CD4-positive, alpha-beta T cell (primary cell): ENCODE measurements around the gene TMOD3. TPM values are rescaled to one million over a fixed set of nuclear protein-coding genes. Genes with fewer than 3 reads are reported as not detected.

ENCODE experiments used
- ATAC-seq: fragments of 200-7000 bp; cut with Tn5 transposase; one replicate; pipeline ENCODE4 v1.10.0; 2022; ENCODE audit warnings: mild to moderate bottlenecking; ENCODE audit not compliant: poor library complexity
- CTCF ChIA-PET: fragments of 350-600 bp; sonication (Branson Sonifier 250); formaldehyde crosslinking; loops from one replicate; lab custom pipeline; 2021; ENCODE audit warnings: antibody characterized with exemption, inconsistent platforms; lab: Charles Lee
- POLR2A ChIA-PET: fragments of 350-600 bp; sonication (Branson Sonifier 250); formaldehyde crosslinking; loops from one replicate; lab custom pipeline; 2021; ENCODE audit warnings: antibody characterized with exemption, inconsistent platforms; lab: Charles Lee
- DNase-seq, 14 experiments: peaks; one replicate each; pipeline ENCODE4 v3.0.0-alpha.2; 2013 to 2020; ENCODE audit warnings: mixed read lengths in 2 of 14
- H3K27ac ChIP-seq, 2 donors: one replicate each; pipeline versions ENCODE4 v1.5.1 to v1.7.0; 2013; ENCODE audit warnings: low read length in 2 of 2, low read depth in 1 of 2, mild to moderate bottlenecking in 1 of 2
- H3K27me3 ChIP-seq, 2 experiments: 1 replicate in 1 of 2; 2 replicates in 1 of 2; pipeline versions ENCODE4 v1.6.1 to v1.7.0; 2013; ENCODE audit warnings: low read length in 2 of 2, control low read depth in 1 of 2, mild to moderate bottlenecking in 1 of 2, moderate library complexity in 1 of 2; ENCODE audit not compliant: insufficient read depth in 2 of 2, control insufficient read depth in 1 of 2
- H3K36me3 ChIP-seq: one replicate; pipeline ENCODE4 v1.6.1; 2013; ENCODE audit warnings: low read length, control low read depth; ENCODE audit not compliant: insufficient read depth
- H3K4me1 ChIP-seq: one replicate; pipeline ENCODE4 v1.6.1; 2013; ENCODE audit warnings: low read length, control low read depth; ENCODE audit not compliant: insufficient read depth
- H3K4me3 ChIP-seq: one replicate; pipeline ENCODE4 v1.5.1; 2013; ENCODE audit warnings: mild to moderate bottlenecking, low read length, moderate library complexity
- H3K9me3 ChIP-seq, 2 experiments: 1 replicate in 1 of 2; 2 replicates in 1 of 2; pipeline versions ENCODE4 v1.6.1 to v1.7.0; 2013; ENCODE audit warnings: low read length in 2 of 2, mild to moderate bottlenecking in 2 of 2, control low read depth in 1 of 2, moderate library complexity in 1 of 2; ENCODE audit not compliant: control insufficient read depth in 1 of 2, insufficient read depth in 1 of 2
- H3K27ac Mint-ChIP-seq: one replicate; pipeline ENCODE4 v1.8.0; 2020; ENCODE audit warnings: mixed read lengths
- H3K27me3 Mint-ChIP-seq: one replicate; pipeline ENCODE4 v1.8.0; 2021; ENCODE audit warnings: mixed read lengths
- H3K36me3 Mint-ChIP-seq: one replicate; pipeline ENCODE4 v1.8.0; 2021; ENCODE audit warnings: low read depth, mixed read lengths
- H3K4me1 Mint-ChIP-seq: one replicate; pipeline ENCODE4 v1.8.0; 2021; ENCODE audit warnings: low read depth, mixed read lengths
- H3K4me3 Mint-ChIP-seq: one replicate; pipeline ENCODE4 v1.8.0; 2020; ENCODE audit warnings: mild to moderate bottlenecking, mixed read lengths
- H3K9me3 Mint-ChIP-seq: one replicate; pipeline ENCODE4 v1.8.0; 2020; ENCODE audit warnings: mixed read lengths
- CTCF ChIP-seq: fragments of 200-600 bp; IDR thresholded peaks from one replicate; pipeline ENCODE4 v1.8.0; 2022; ENCODE audit warnings: antibody characterized with exemption, mild to moderate bottlenecking
- intact Hi-C, 2 experiments: fragments of 100-400 bp; cut with DNase I in 1 of 2; cut with micrococcal nuclease in 1 of 2; formaldehyde crosslinking; loops; one replicate each; pipeline versions ENCODE4 v1.15.1 to v1.9.0; 2023 to 2025; cut with DNase I, micrococcal nuclease
- total RNA-seq, 174 experiments: library from RNA in 2 of 174; stranded (reverse) in 2 of 174; gene quantifications; one replicate each; pipeline ENCODE4 v1.2.3 and lab custom pipeline; 2021 to 2026

The TMOD3 gene
- total RNA-seq, 2 experiments from 2014 or later: 37.6 to 39.0 TPM

GRCh38 chr15:51931638-51932037 is 102.2 kb downstream of the TMOD3 start:
- no peak for TF ChIP-seq CTCF
- Histone ChIP-seq H3K36me3 (peaks cover 16% of the 10 kb centered on the region), H3K27me3 (no peaks in the 10 kb centered on the region), H3K9me3 (no peaks in the 10 kb centered on the region), H3K4me1 (no peaks in the 10 kb centered on the region), H3K27ac (no peak overlapping the region), H3K4me3 (no peak overlapping the region)
- no peak for ATAC-seq
- Mint-ChIP-seq H3K4me3 (no peak overlapping the region), H3K9me3 (no peaks in the 10 kb centered on the region), H3K36me3 (peaks cover 37% of the 10 kb centered on the region), H3K4me1 (no peaks in the 10 kb centered on the region), H3K27ac (no peak overlapping the region), H3K27me3 (no peaks in the 10 kb centered on the region)
- ChIA-PET CTCF (no interaction called here), POLR2A (no interaction called here)
- DNase-seq: no peak
- intact Hi-C loops: no loop called here

- H3K4me1 Mint-ChIP-seq: no peaks in the 10 kb centered on the region
- Histone ChIP-seq H3K27ac (no peak overlapping the region), H3K9me3 (no peaks in the 10 kb centered on the region), H3K4me3 (no peak overlapping the region), H3K4me1 (no peaks in the 10 kb centered on the region), H3K27me3 (no peaks in the 10 kb centered on the region), H3K36me3 (peaks cover 16% of the 10 kb centered on the region)
- CTCF ChIA-PET: no interaction called here
- no peak overlapping the region for H3K27ac Mint-ChIP-seq
- POLR2A ChIA-PET: no interaction called here
- ATAC-seq (no peak), DNase-seq (no peak)
- intact Hi-C loops: no loop called here
- no peak for TF ChIP-seq CTCF
- H3K4me3 Mint-ChIP-seq: no peak overlapping the region
- peaks cover 41% of the 10 kb centered on the region for H3K36me3 Mint-ChIP-seq
- H3K9me3 Mint-ChIP-seq: no peaks in the 10 kb centered on the region
- H3K27me3 Mint-ChIP-seq: no peaks in the 10 kb centered on the region
These were observed 102.7 kb downstream of the TMOD3 start for GRCh38 chr15:51932161-51932560.

- Histone ChIP-seq H3K4me3 (no peak overlapping the region), H3K27ac (no peak overlapping the region), H3K36me3 (peaks cover 34% of the 10 kb centered on the region), H3K9me3 (no peaks in the 10 kb centered on the region), H3K27me3 (no peaks in the 10 kb centered on the region), H3K4me1 (no peaks in the 10 kb centered on the region)
- Mint-ChIP-seq H3K36me3 (peaks cover 48% of the 10 kb centered on the region), H3K9me3 (no peaks in the 10 kb centered on the region), H3K27me3 (no peaks in the 10 kb centered on the region), H3K27ac (peak overlapping the region; percentile 22), H3K4me1 (no peaks in the 10 kb centered on the region), H3K4me3 (no peak overlapping the region)
- intact Hi-C loops: no loop called here
- ChIA-PET CTCF (no interaction called here), POLR2A (interaction anchor here (0.8 kb wide), 1 partner anchor 17 kb away, joined by 3 read pairs; no protein-coding TSS in a partner anchor)
- TF ChIP-seq CTCF: no peak
- ATAC-seq (no peak), DNase-seq (no peak)
These were observed 106.1 kb downstream of the TMOD3 start for GRCh38 chr15:51935466-51936104.
